Mesenchymal stem cell (in vitro differentiated cells and primary cell): ENCODE data around the gene ODR4.
"Not testable (repeated sequence)": the region's sequence is repeated elsewhere in the genome, so short reads cannot be mapped to it uniquely, and the experiment has no call there.

Source experiments
- DNase-seq: peaks from one replicate; pipeline ENCODE4 v3.0.0-alpha.2; 2013
- H2AFZ ChIP-seq: one replicate; pipeline ENCODE4 v1.6.1; 2013; ENCODE audit warnings: low read depth, mild to moderate bottlenecking, control low read depth, inconsistent platforms, low read length, moderate library complexity
- H2AK5ac ChIP-seq: 2 replicates; pipeline ENCODE4 v1.6.1; 2013; ENCODE audit warnings: low read length, moderate library complexity, mild to moderate bottlenecking, inconsistent platforms; ENCODE audit not compliant: severe bottlenecking
- H2BK120ac ChIP-seq: one replicate; pipeline ENCODE4 v1.6.1; 2013; ENCODE audit warnings: low read depth, mild to moderate bottlenecking, inconsistent platforms, low read length, moderate library complexity
- H2BK12ac ChIP-seq, 2 experiments: one replicate each; pipeline ENCODE4 v1.6.1; 2013; ENCODE audit warnings: inconsistent platforms in 2 of 2, low read length in 2 of 2, mild to moderate bottlenecking in 2 of 2, moderate library complexity in 2 of 2, control low read depth in 1 of 2
- H2BK15ac ChIP-seq: one replicate; pipeline ENCODE4 v1.6.1; 2013; ENCODE audit warnings: mild to moderate bottlenecking, low read depth, inconsistent platforms; ENCODE audit not compliant: poor library complexity, severe bottlenecking
- H2BK5ac ChIP-seq: 2 replicates; pipeline ENCODE4 v1.6.1; 2013; ENCODE audit warnings: low read depth, mild to moderate bottlenecking, low read length, control low read depth, inconsistent platforms; ENCODE audit not compliant: poor library complexity, severe bottlenecking
- H3K14ac ChIP-seq, 2 experiments: one replicate each; pipeline ENCODE4 v1.6.1; 2013; ENCODE audit warnings: inconsistent platforms in 2 of 2, low read length in 2 of 2, control low read depth in 1 of 2, mild to moderate bottlenecking in 1 of 2, moderate library complexity in 1 of 2
- H3K18ac ChIP-seq, 2 experiments: one replicate each; pipeline ENCODE4 v1.6.1; 2013; ENCODE audit warnings: inconsistent platforms in 2 of 2, low read length in 2 of 2, control low read depth in 1 of 2, low read depth in 1 of 2, mild to moderate bottlenecking in 1 of 2
- H3K23ac ChIP-seq, 2 experiments: one replicate each; pipeline ENCODE4 v1.6.1; 2013; ENCODE audit warnings: inconsistent platforms in 2 of 2, low read length in 2 of 2, mild to moderate bottlenecking in 2 of 2, moderate library complexity in 2 of 2, control low read depth in 1 of 2
- H3K27ac ChIP-seq: 2 replicates; pipeline ENCODE4 v1.5.1; 2013; ENCODE audit warnings: mild to moderate bottlenecking, moderate library complexity, low read length, control low read depth, inconsistent platforms; ENCODE audit not compliant: poor library complexity, severe bottlenecking
- H3K27me3 ChIP-seq, 2 experiments: 2 replicates each; pipeline versions ENCODE4 v1.6.1 to v1.7.0; 2013; ENCODE audit warnings: low read length in 2 of 2, mild to moderate bottlenecking in 2 of 2, moderate library complexity in 2 of 2, control low read depth in 1 of 2, inconsistent platforms in 1 of 2; ENCODE audit not compliant: control insufficient read depth in 1 of 2, insufficient read depth in 1 of 2
- H3K36me3 ChIP-seq, 2 experiments: 2 replicates each; pipeline versions ENCODE4 v1.6.1 to v1.7.0; 2013; ENCODE audit warnings: low read length in 2 of 2, control low read depth in 1 of 2, inconsistent platforms in 1 of 2, low read depth in 1 of 2, mild to moderate bottlenecking in 1 of 2; ENCODE audit not compliant: insufficient read depth in 2 of 2, control insufficient read depth in 1 of 2
- H3K4ac ChIP-seq, 2 experiments: one replicate each; pipeline ENCODE4 v1.6.1; 2013; ENCODE audit warnings: inconsistent platforms in 2 of 2, low read length in 2 of 2, mild to moderate bottlenecking in 2 of 2, moderate library complexity in 2 of 2, control low read depth in 1 of 2, low read depth in 1 of 2
- H3K4me1 ChIP-seq: 2 replicates; pipeline ENCODE4 v1.6.1; 2013; ENCODE audit warnings: low read depth, low read length, control low read depth; ENCODE audit not compliant: control insufficient read depth, insufficient read depth
- H3K4me2 ChIP-seq: 2 replicates; pipeline ENCODE4 v1.6.1; 2013; ENCODE audit warnings: low read length, mild to moderate bottlenecking, inconsistent platforms; ENCODE audit not compliant: poor library complexity, severe bottlenecking
- H3K4me3 ChIP-seq, 2 experiments: 2 replicates each; pipeline versions ENCODE4 v1.5.1 to v1.7.0; 2013; ENCODE audit warnings: low read length in 2 of 2, mild to moderate bottlenecking in 2 of 2, control low read depth in 1 of 2, low read depth in 1 of 2; ENCODE audit not compliant: insufficient read depth in 1 of 2
- H3K79me1 ChIP-seq: replicated peaks from 2 replicates; pipeline ENCODE4 v1.6.1; 2013; ENCODE audit warnings: mild to moderate bottlenecking, control low read depth, low read length, inconsistent platforms; ENCODE audit not compliant: poor library complexity, severe bottlenecking
- H3K9ac ChIP-seq: 2 replicates; pipeline ENCODE4 v1.7.0; 2013; ENCODE audit warnings: mild to moderate bottlenecking, low read length, moderate library complexity
- H3K9me3 ChIP-seq: 2 replicates; pipeline ENCODE4 v1.7.0; 2013; ENCODE audit warnings: mild to moderate bottlenecking, low read length; ENCODE audit not compliant: control insufficient read depth
- H4K8ac ChIP-seq: one replicate; pipeline ENCODE4 v1.6.1; 2013; ENCODE audit warnings: inconsistent platforms, mild to moderate bottlenecking, low read length, moderate library complexity
- H4K91ac ChIP-seq: one replicate; pipeline ENCODE4 v1.6.1; 2013; ENCODE audit warnings: mild to moderate bottlenecking, low read length, inconsistent platforms
- WGBS: methylation state at CpG from one replicate; pipeline ENCODE4 v1.1.7; 2013; ENCODE audit warnings: mixed read lengths; 5-methylcytosine and 5-hydroxymethylcytosine counted together

Gene ODR4

GRCh38 chr1:186456729-186457255 lies 81.2 kb downstream of the ODR4 start:
- H3K9me3 ChIP-seq, result no peaks in the 10 kb centered on the region
- H2BK12ac ChIP-seq, result no peak overlapping the region
- no peaks in the 10 kb centered on the region for H3K4me1 ChIP-seq
- H4K8ac ChIP-seq, result no peak overlapping the region
- H3K23ac ChIP-seq, result no peak overlapping the region
- no peak overlapping the region for H2BK5ac ChIP-seq
- no peak overlapping the region for H2BK120ac ChIP-seq
- no peak overlapping the region for H2BK15ac ChIP-seq
- no peaks in the 10 kb centered on the region for H3K27me3 ChIP-seq
- no peak overlapping the region for H2AK5ac ChIP-seq
- H3K4ac ChIP-seq, result no peak overlapping the region
- H3K36me3 ChIP-seq, result no peaks in the 10 kb centered on the region
- no peak overlapping the region for H3K18ac ChIP-seq
- DNase-seq, result no peak
- H3K4me2 ChIP-seq, result no peak overlapping the region
- H3K4me3 ChIP-seq, result no peak overlapping the region
- H3K79me1 ChIP-seq, result no peaks in the 10 kb centered on the region
- no peak overlapping the region for H3K27ac ChIP-seq
- no peak overlapping the region for H4K91ac ChIP-seq
- 95% methylated on average over 2 of the region's 3 CpGs for WGBS
- no peak overlapping the region for H3K14ac ChIP-seq
- no peak overlapping the region for H3K9ac ChIP-seq
- H2AFZ ChIP-seq, result no peak overlapping the region

DNA sequence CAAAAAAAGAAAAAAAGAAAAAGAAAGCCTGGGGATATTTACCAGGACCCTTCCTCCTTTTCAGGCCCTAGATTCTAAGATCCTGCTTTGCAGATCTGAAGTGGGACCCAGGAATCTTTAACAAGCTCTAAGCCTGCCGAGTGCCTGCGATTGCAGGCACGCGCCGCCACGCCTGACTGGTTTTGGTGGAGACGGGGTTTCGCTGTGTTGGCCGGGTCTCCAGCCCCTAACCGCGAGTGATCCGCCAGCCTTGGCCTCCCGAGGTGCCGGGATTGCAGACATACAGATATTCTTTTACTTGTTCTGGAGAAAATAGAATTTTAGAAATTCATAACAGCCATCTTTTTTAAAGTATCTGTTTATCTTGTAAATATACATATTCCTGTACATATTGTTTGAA lies 83.5 kb downstream of the ODR4 start:
- DNase-seq, H3K14ac ChIP-seq, H4K8ac ChIP-seq, H3K23ac ChIP-seq, H3K27ac ChIP-seq, H3K4me2 ChIP-seq, H2BK120ac ChIP-seq, H2AK5ac ChIP-seq, H3K18ac ChIP-seq, H3K79me1 ChIP-seq, H2BK15ac ChIP-seq, H3K36me3 ChIP-seq, H2BK5ac ChIP-seq, H3K4me1 ChIP-seq, H2AFZ ChIP-seq, H3K9me3 ChIP-seq, H3K27me3 ChIP-seq, H3K4ac ChIP-seq, H3K9ac ChIP-seq, H2BK12ac ChIP-seq, H3K4me3 ChIP-seq, H4K91ac ChIP-seq: not testable (repeated sequence)
- 97% methylated on average over 9 of the region's 14 CpGs for WGBS

GRCh38 chr1:186461014-186461413 lies 85.4 kb downstream of the ODR4 start, which contains the start of gene PDC:
Gene PDC (minus strand): TSS chr1:186461114. CDS start chr1:186449459, 11,655 bp downstream.
- H3K27ac ChIP-seq, result no peak within 1 kb of the TSS
- H2AK5ac ChIP-seq, result no peak within 1 kb of the TSS
- no peak within 1 kb of the TSS for H3K4me3 ChIP-seq
- no peak within 1 kb of the TSS for H4K91ac ChIP-seq
- no peak within 1 kb of the TSS for H4K8ac ChIP-seq
- 100% methylated on average over 2 of the region's 2 CpGs for WGBS
- no peak within 1 kb of the TSS for H2BK15ac ChIP-seq
- no peaks in the 10 kb centered on the region for H3K9me3 ChIP-seq
- H3K79me1 ChIP-seq, result no peaks in the 10 kb centered on the region
- no peaks in the 10 kb centered on the region for H3K27me3 ChIP-seq
- H3K4me2 ChIP-seq, result no peak within 1 kb of the TSS
- no peak for DNase-seq
- no peak within 1 kb of the TSS for H2BK12ac ChIP-seq
- H3K14ac ChIP-seq, result no peak within 1 kb of the TSS
- H3K23ac ChIP-seq, result no peak within 1 kb of the TSS
- no peak within 1 kb of the TSS for H2BK5ac ChIP-seq
- H3K4me1 ChIP-seq, result no peaks in the 10 kb centered on the region
- H2BK120ac ChIP-seq, result no peak within 1 kb of the TSS
- H3K4ac ChIP-seq, result no peak within 1 kb of the TSS
- H3K18ac ChIP-seq, result no peak within 1 kb of the TSS
- H3K9ac ChIP-seq, result no peak within 1 kb of the TSS
- H2AFZ ChIP-seq, result no peak within 1 kb of the TSS
- no peaks in the 10 kb centered on the region for H3K36me3 ChIP-seq

DNA sequence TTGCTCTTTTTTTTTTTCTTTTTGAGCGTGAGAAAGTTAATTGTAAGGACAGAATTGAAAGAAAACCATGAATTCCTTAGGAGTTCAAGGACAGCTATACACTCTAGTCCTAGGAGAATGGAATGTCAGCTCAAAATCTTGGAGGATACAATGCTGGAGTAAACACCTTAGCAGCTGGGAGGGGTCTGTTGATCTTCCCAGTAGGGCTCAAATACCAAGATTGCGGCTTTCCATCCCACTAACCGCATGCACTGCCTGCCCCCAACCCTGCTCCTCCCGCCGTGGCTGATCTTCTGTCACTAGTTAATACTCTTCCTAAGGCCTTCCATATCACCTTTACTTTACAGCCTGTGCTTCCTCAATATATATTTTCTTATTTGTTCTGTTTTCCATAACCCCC lies 87.9 kb downstream of the ODR4 start:
- no peak overlapping the region for H3K4me3 ChIP-seq
- H3K14ac ChIP-seq, result no peak overlapping the region
- H3K4me2 ChIP-seq, result no peak overlapping the region
- no peak overlapping the region for H2BK5ac ChIP-seq
- WGBS, result 81% methylated on average over 4 of the region's 5 CpGs
- H2BK15ac ChIP-seq, result no peak overlapping the region
- H2BK12ac ChIP-seq, result no peak overlapping the region
- H3K4ac ChIP-seq, result no peak overlapping the region
- no peak for DNase-seq
- H3K79me1 ChIP-seq, result no peaks in the 10 kb centered on the region
- H3K9ac ChIP-seq, result no peak overlapping the region
- no peak overlapping the region for H3K27ac ChIP-seq
- H3K4me1 ChIP-seq, result no peaks in the 10 kb centered on the region
- no peak overlapping the region for H2AFZ ChIP-seq
- no peak overlapping the region for H4K91ac ChIP-seq
- H2AK5ac ChIP-seq, result no peak overlapping the region
- no peaks in the 10 kb centered on the region for H3K36me3 ChIP-seq
- no peak overlapping the region for H3K23ac ChIP-seq
- no peaks in the 10 kb centered on the region for H3K9me3 ChIP-seq
- H4K8ac ChIP-seq, result no peak overlapping the region
- H2BK120ac ChIP-seq, result no peak overlapping the region
- H3K27me3 ChIP-seq, result no peaks in the 10 kb centered on the region
- H3K18ac ChIP-seq, result no peak overlapping the region
